Endothelial cell of umbilical vein (primary cell): ENCODE results near the gene RPL3. TPM values are rescaled to one million over a fixed set of nuclear protein-coding genes. Genes with fewer than 3 reads are reported as not detected.

Experiments used
- BruUV-seq: library from RNA; stranded (reverse); fragments of 400-500 nt; replicated peaks from 2 replicates; lab custom pipeline; 2021; lab: Mats Ljungman, UMichigan
- CTCF ChIA-PET: fragments of 300-600, 350-600 bp; sonication (Branson Sonifier 250); formaldehyde crosslinking; loops from one replicate; lab custom pipeline; 2021; ENCODE audit warnings: antibody characterized with exemption, inconsistent platforms; lab: Charles Lee
- POLR2A ChIA-PET: fragments of 300-600, 350-600 bp; sonication (Branson Sonifier 250); formaldehyde crosslinking; loops from one replicate; lab custom pipeline; 2021; ENCODE audit warnings: antibody characterized with exemption, inconsistent platforms; lab: Charles Lee
- DNase-seq: peaks from one replicate; pipeline ENCODE4 v3.0.0-alpha.2; 2011; ENCODE audit warnings: low read depth, low spot score
- FAIRE-seq: peaks from 2 replicates; lab custom pipeline; 2011; peaks lifted over from hg19 to GRCh38; lab: Jason Lieb, UNC
- H2AFZ ChIP-seq: 2 replicates; pipeline ENCODE4 v1.6.0; 2012; ENCODE audit warnings: low read depth, low read length, control low read depth, inconsistent platforms
- H3K27ac ChIP-seq: 2 replicates; pipeline ENCODE4 v1.5.1; 2011; ENCODE audit warnings: low read depth, mild to moderate bottlenecking, control low read depth, low read length, moderate library complexity; ENCODE audit not compliant: insufficient read depth
- H3K27me3 ChIP-seq, 2 experiments: 2 replicates each; pipeline versions ENCODE4 v1.6.0 to v1.6.1; 2011; ENCODE audit warnings: low read length in 2 of 2, mixed read lengths in 1 of 2; ENCODE audit not compliant: control insufficient read depth in 2 of 2, insufficient read depth in 2 of 2
- H3K36me3 ChIP-seq, 2 experiments: 2 replicates in 1 of 2; 3 replicates in 1 of 2; pipeline ENCODE4 v1.5.1; 2011; ENCODE audit warnings: low read length in 2 of 2, mild to moderate bottlenecking in 1 of 2, moderate library complexity in 1 of 2; ENCODE audit not compliant: control insufficient read depth in 2 of 2, insufficient read depth in 2 of 2; ENCODE audit errors: extremely low read depth in 1 of 2
- H3K4me1 ChIP-seq: 3 replicates; pipeline ENCODE4 v1.5.1; 2011; ENCODE audit warnings: mild to moderate bottlenecking, low read length; ENCODE audit not compliant: control insufficient read depth, insufficient read depth; ENCODE audit errors: extremely low read depth
- H3K4me2 ChIP-seq: 2 replicates; pipeline ENCODE4 v1.6.1; 2011; ENCODE audit warnings: low read length, control low read depth, mixed read lengths; ENCODE audit not compliant: insufficient read depth
- H3K4me3 ChIP-seq, 3 experiments: fragments of 200-600 bp in 1 of 3; sonication (generic), shearing (Covaris generic) in 1 of 3; replicated peaks in 1 of 3; 2 replicates each; pipeline ENCODE4 v1.5.1; 2011 to 2016; ENCODE audit warnings: control low read depth in 3 of 3, low read length in 3 of 3, mild to moderate bottlenecking in 2 of 3, inconsistent platforms in 1 of 3, low read depth in 1 of 3, moderate library complexity in 1 of 3; ENCODE audit not compliant: insufficient read depth in 1 of 3
- H3K79me2 ChIP-seq: 2 replicates; pipeline ENCODE4 v1.6.0; 2012; ENCODE audit warnings: low read length, inconsistent platforms; ENCODE audit not compliant: control insufficient read depth, insufficient read depth
- H3K9ac ChIP-seq: replicated peaks from 2 replicates; pipeline ENCODE3; 2011; ENCODE audit warnings: low read length, control low read depth; ENCODE audit not compliant: insufficient read depth; ENCODE audit errors: extremely low read depth
- H3K9me1 ChIP-seq: replicated peaks from 3 replicates; pipeline ENCODE4 v1.6.0; 2011; ENCODE audit warnings: mild to moderate bottlenecking, low read length; ENCODE audit not compliant: control insufficient read depth, insufficient read depth; ENCODE audit errors: extremely low read depth
- H3K9me3 ChIP-seq: replicated peaks from 2 replicates; pipeline ENCODE4 v1.5.1; 2012; ENCODE audit warnings: low read length, inconsistent platforms; ENCODE audit not compliant: control insufficient read depth, insufficient read depth
- H4K20me1 ChIP-seq: replicated peaks from 2 replicates; pipeline ENCODE3; 2011; ENCODE audit warnings: mild to moderate bottlenecking, low read length; ENCODE audit not compliant: control insufficient read depth, insufficient read depth; ENCODE audit errors: extremely low read depth
- EZH2 ChIP-seq: IDR thresholded peaks from 2 replicates; pipeline ENCODE4 v1.6.1; 2012; ENCODE audit warnings: borderline replicate concordance, low read depth, mild to moderate bottlenecking, moderate library complexity, low read length, inconsistent platforms; ENCODE audit not compliant: severe bottlenecking
- FOS ChIP-seq: IDR thresholded peaks from 2 replicates; pipeline ENCODE4 v1.6.1; 2011; ENCODE audit warnings: mild to moderate bottlenecking, low read length, moderate library complexity, borderline replicate concordance; ENCODE audit not compliant: insufficient read depth
- GATA2 ChIP-seq: IDR thresholded peaks from 2 replicates; pipeline ENCODE4 v1.7.0; 2011; ENCODE audit warnings: low read depth, mild to moderate bottlenecking, moderate library complexity, mixed read lengths, low read length; ENCODE audit not compliant: insufficient read length, insufficient read depth
- JUN ChIP-seq: IDR thresholded peaks from 2 replicates; pipeline ENCODE4 v1.6.1; 2011; ENCODE audit warnings: borderline replicate concordance, low read depth; ENCODE audit not compliant: insufficient read length, insufficient read depth
- MYC ChIP-seq: IDR thresholded peaks from one replicate; pipeline ENCODE4 v1.6.1; 2011; ENCODE audit warnings: mild to moderate bottlenecking, low read depth, low read length
- POLR2A ChIP-seq: IDR thresholded peaks from 2 replicates; pipeline ENCODE4 v1.6.1; 2012; ENCODE audit warnings: low read depth, mild to moderate bottlenecking, control low read depth, low read length
- POLR2AphosphoS5 ChIP-seq: IDR thresholded peaks from 2 replicates; pipeline ENCODE4 v1.6.1; 2012; ENCODE audit warnings: low read depth, mild to moderate bottlenecking, control low read depth, low read length, moderate library complexity; ENCODE audit not compliant: insufficient read depth
- dilution Hi-C: fragments of 300-500 bp; cut with MboI; formaldehyde crosslinking; loops from one replicate; pipeline ENCODE4 v1.15.0; 2019; ENCODE audit warnings: low sequenced_read_pairs; ENCODE audit not compliant: extremely low pct_ligation_motif_present
- intact Hi-C: fragments of 100-400 bp; cut with micrococcal nuclease; formaldehyde crosslinking; loops from one replicate; pipeline ENCODE4 v1.10.0; 2022
- polyA plus RNA-seq, 4 experiments: library from polyadenylated mRNA; depleted of rRNA in 3 of 4; stranded (reverse) in 3 of 4; unstranded in 1 of 4; fragments of >200 nt; gene quantifications; 2 replicates each; pipeline versions ENCODE4 v1.2.1 to v1.2.3, GENCODE V29; 2011 to 2012; ENCODE audit warnings: missing spikeins in 1 of 4
- total RNA-seq: library from RNA; stranded (reverse); gene quantifications from 2 replicates; pipeline ENCODE4 v1.2.3, GENCODE V29; 2021
- TF ChIP-seq, protein P1 (sequence below): IDR thresholded peaks from 2 replicates; pipeline ENCODE4 v1.6.1; 2011; ENCODE audit not compliant: insufficient read depth, insufficient read length
- TF ChIP-seq, protein P2 (sequence below), 2 donors: IDR thresholded peaks; 1 replicate in 1 of 2; 2 replicates in 1 of 2; pipeline ENCODE4 v1.5.1; 2011; ENCODE audit warnings: low read length in 2 of 2, mild to moderate bottlenecking in 2 of 2, moderate library complexity in 2 of 2, control low read depth in 1 of 2, inconsistent platforms in 1 of 2, low read depth in 1 of 2; ENCODE audit not compliant: insufficient read depth in 1 of 2; ENCODE audit errors: extremely low read depth in 1 of 2

The RPL3 gene
- total and polyA plus RNA-seq, 2 donors (not counting 3 experiments of a cell fraction or from before 2014, with no cell fraction given) = 1,954 to 4,065 TPM

DNA sequence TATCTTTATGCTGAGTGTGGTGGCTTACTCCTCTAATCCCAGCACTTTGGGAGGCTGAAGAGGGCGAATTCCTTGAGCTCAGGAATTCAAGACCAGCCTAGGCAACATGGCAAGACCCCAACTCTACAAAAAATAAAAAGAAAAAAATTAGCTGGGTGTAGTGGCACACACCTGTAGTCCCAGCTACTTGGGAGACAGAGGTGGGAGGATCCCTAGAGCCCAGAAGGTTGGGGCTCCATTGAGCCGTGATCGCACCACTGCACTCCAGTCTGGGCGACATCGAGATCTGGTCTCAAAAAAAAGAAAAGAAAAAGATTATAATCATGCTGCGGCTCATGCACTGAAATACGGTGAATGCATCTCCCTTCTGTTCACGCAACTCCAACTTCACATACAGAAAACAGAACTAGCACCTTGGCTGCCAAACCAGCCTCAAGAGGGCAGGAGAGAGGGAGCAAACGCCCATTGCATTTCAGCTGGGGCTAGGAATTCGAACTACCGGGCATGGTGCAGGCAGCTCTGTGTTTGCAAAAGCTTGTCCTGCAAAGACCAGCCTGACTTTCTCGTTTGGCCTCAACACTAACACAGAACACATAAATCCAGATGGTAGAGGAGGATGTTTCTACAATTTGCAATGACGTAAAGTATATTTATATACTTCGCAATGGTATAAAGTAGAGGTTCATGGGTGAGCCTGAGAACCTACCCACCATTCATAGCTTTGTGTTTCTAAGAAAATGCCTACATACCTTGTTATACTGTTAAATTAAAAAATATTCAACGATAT is 24.0 kb upstream of the RPL3 start:
- Histone ChIP-seq H3K36me3 (no peaks in the 10 kb centered on the region), H3K4me2 (no peak overlapping the region), H3K27me3 (peaks cover 5 to 10% of the 10 kb centered on the region in 2 experiments), H3K9me1 (no peaks in the 10 kb centered on the region), H2AFZ (no peak overlapping the region), H3K27ac (no peak overlapping the region), H3K4me3 (no peak overlapping the region), H3K9ac (no peak overlapping the region), H3K4me1 (peaks cover 2% of the 10 kb centered on the region), H3K9me3 (no peaks in the 10 kb centered on the region), H4K20me1 (no peaks in the 10 kb centered on the region), H3K79me2 (no peaks in the 10 kb centered on the region)
- TF ChIP-seq, protein P1, sequence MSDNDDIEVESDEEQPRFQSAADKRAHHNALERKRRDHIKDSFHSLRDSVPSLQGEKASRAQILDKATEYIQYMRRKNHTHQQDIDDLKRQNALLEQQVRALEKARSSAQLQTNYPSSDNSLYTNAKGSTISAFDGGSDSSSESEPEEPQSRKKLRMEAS = no peak
- TF ChIP-seq, protein P2, sequence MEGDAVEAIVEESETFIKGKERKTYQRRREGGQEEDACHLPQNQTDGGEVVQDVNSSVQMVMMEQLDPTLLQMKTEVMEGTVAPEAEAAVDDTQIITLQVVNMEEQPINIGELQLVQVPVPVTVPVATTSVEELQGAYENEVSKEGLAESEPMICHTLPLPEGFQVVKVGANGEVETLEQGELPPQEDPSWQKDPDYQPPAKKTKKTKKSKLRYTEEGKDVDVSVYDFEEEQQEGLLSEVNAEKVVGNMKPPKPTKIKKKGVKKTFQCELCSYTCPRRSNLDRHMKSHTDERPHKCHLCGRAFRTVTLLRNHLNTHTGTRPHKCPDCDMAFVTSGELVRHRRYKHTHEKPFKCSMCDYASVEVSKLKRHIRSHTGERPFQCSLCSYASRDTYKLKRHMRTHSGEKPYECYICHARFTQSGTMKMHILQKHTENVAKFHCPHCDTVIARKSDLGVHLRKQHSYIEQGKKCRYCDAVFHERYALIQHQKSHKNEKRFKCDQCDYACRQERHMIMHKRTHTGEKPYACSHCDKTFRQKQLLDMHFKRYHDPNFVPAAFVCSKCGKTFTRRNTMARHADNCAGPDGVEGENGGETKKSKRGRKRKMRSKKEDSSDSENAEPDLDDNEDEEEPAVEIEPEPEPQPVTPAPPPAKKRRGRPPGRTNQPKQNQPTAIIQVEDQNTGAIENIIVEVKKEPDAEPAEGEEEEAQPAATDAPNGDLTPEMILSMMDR (IDR thresholded peaks at IDR 0.05; ENCODE audit: extremely low read depth in 1 of 2, insufficient read depth in 1 of 2, low read depth in 1 of 2, low read length in 2 of 2) = peak; percentile 70 to 83
- ChIA-PET CTCF (interaction anchor here (0.6 to 4.4 kb wide), 22 partner anchors 9 to 693 kb away, joined by 3 to 43 read pairs (median 4); partner anchors contain the start of genes RPL3 and TAB1), POLR2A (interaction anchor here (1.0 kb wide), 1 partner anchor 24 kb away, joined by 3 read pairs; the partner anchor contains the start of gene RPL3)
- dilution Hi-C loops = no loop called here
- DNase-seq (peak; percentile 53), FAIRE-seq (peak; percentile 74)
- intact Hi-C loops = loop anchor here (2.0 to 10.0 kb wide), 2 partner anchors 25 to 151 kb away; partner anchors contain the start of gene RPL3
- no TSS peak for BruUV-seq

DNA sequence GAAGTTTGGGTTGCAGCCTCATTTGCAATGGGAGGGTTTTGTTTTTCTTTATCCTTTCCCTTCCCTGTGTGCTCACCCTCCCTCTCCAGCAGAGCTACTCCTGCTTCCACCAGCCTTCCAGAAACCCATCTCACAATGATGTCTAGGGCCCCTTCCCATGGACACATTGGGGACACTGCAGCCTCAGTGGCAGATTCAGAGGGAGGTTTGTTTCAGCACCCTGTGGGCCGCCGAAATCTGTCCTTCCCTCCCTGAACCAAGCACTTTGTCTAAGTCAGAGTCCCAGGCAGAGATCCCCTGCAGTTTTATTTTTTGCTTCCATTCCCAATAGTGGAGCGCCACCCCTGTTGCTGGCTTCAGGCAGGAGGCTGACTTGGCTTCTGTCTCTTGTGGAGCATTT is 21.8 kb upstream of the RPL3 start:
- H4K20me1 ChIP-seq = no peaks in the 10 kb centered on the region
- CTCF ChIA-PET = no interaction called here
- TF ChIP-seq GATA2 (no peak), POLR2A (no peak), EZH2 (no peak), MYC (no peak), FOS (no peak), JUN (no peak), POLR2AphosphoS5 (no peak)
- TF ChIP-seq, protein P1 = no peak
- TF ChIP-seq, protein P2 (IDR thresholded peaks at IDR 0.05; ENCODE audit: extremely low read depth in 1 of 2, insufficient read depth in 1 of 2, low read depth in 1 of 2, low read length in 2 of 2) = no peak
- POLR2A ChIA-PET = no interaction called here
- H3K27ac ChIP-seq = no peak overlapping the region
- BruUV-seq = no TSS peak
- H3K27me3 ChIP-seq = peaks cover 5 to 10% of the 10 kb centered on the region in 2 experiments
- DNase-seq = no peak
- H3K4me1 ChIP-seq = peaks cover 2% of the 10 kb centered on the region
- no peaks in the 10 kb centered on the region for H3K79me2 ChIP-seq
- no peaks in the 10 kb centered on the region for H3K9me3 ChIP-seq
- no peak overlapping the region for H3K9ac ChIP-seq
- no peak overlapping the region for H3K4me3 ChIP-seq
- H3K36me3 ChIP-seq = no peaks in the 10 kb centered on the region
- dilution Hi-C loops = no loop called here
- no peaks in the 10 kb centered on the region for H3K9me1 ChIP-seq
- no peak overlapping the region for H2AFZ ChIP-seq
- FAIRE-seq = no peak
- no peak overlapping the region for H3K4me2 ChIP-seq
- intact Hi-C loops = loop anchor here (10.0 kb wide), 1 partner anchor 154 kb away; no protein-coding TSS in a partner anchor
